ENCODE measurements around the gene DDAH2. TPM values are rescaled to one million over a fixed set of nuclear protein-coding genes. Genes with fewer than 3 reads are reported as not detected.

Gene DDAH2
- total RNA-seq, 1 donor from 2014 or later, result 89.4 TPM

GRCh38 chr6:31761343-31761742 lies 32.2 kb upstream of the DDAH2 start:
- no peak for DNase-seq (ENCODE audit: low read depth, low spot score)

- DNase-seq (ENCODE audit: low read depth, low spot score), result no peak
Observed at GRCh38 chr6:31760790-31761189, 31.7 kb upstream of the DDAH2 start.

GRCh38 chr6:31758281-31758680 lies 29.2 kb upstream of the DDAH2 start:
- no peak for DNase-seq (ENCODE audit: low read depth, low spot score)

GRCh38 chr6:31752739-31753319 lies 23.7 kb upstream of the DDAH2 start:
- no peak for DNase-seq (ENCODE audit: low read depth, low spot score)

GRCh38 chr6:31750411-31751022 lies 21.4 kb upstream of the DDAH2 start:
- no peak for DNase-seq (ENCODE audit: low read depth, low spot score)

- no peak for DNase-seq (ENCODE audit: low read depth, low spot score)
Observed at GRCh38 chr6:31749301-31750036, 20.4 kb upstream of the DDAH2 start.

GRCh38 chr6:31744422-31744821 lies 15.3 kb upstream of the DDAH2 start:
- DNase-seq (ENCODE audit: low read depth, low spot score), result no peak

- DNase-seq (ENCODE audit: low read depth, low spot score), result no peak
Observed at GRCh38 chr6:31742894-31743293, 13.8 kb upstream of the DDAH2 start.

GRCh38 chr6:31741815-31742214 lies 12.7 kb upstream of the DDAH2 start:
- no peak for DNase-seq (ENCODE audit: low read depth, low spot score)

- no peak for DNase-seq (ENCODE audit: low read depth, low spot score)
Observed at GRCh38 chr6:31740397-31741223, 11.5 kb upstream of the DDAH2 start.

- peak; percentile 97 for DNase-seq (ENCODE audit: low read depth, low spot score)
Observed at GRCh38 chr6:31739639-31740396, 10.7 kb upstream of the DDAH2 start, which contains the start of gene MSH5. MSH5 (plus strand) TSS chr6:31740005; CDS start chr6:31740467, 462 bp downstream.

GRCh38 chr6:31737991-31738979 lies 9.2 kb upstream of the DDAH2 start:
- DNase-seq (ENCODE audit: low read depth, low spot score), result peak; percentile 84

- DNase-seq (ENCODE audit: low read depth, low spot score), result no peak
Observed at GRCh38 chr6:31737315-31737990, 8.4 kb upstream of the DDAH2 start.

- DNase-seq (ENCODE audit: low read depth, low spot score), result no peak
Observed at GRCh38 chr6:31736768-31737314, 7.7 kb upstream of the DDAH2 start.

- DNase-seq (ENCODE audit: low read depth, low spot score), result no peak
Observed at GRCh38 chr6:31736021-31736767, 7.1 kb upstream of the DDAH2 start, which contains the start of gene CLIC1. CLIC1 (minus strand) TSS chr6:31736530; CDS start chr6:31736300, 230 bp downstream.

- DNase-seq (ENCODE audit: low read depth, low spot score), result no peak
Observed at GRCh38 chr6:31734821-31735406, 5.8 kb upstream of the DDAH2 start.

- DNase-seq (ENCODE audit: low read depth, low spot score), result no peak
Observed at GRCh38 chr6:31734247-31734820, 5.2 kb upstream of the DDAH2 start.

Data from pulmonary artery endothelial cell (primary cell).